DMS79 (cell line): ENCODE results near the gene INO80C.

Experiments used
- DNase-seq: peaks from one replicate; lab custom pipeline; 2025; lab: John Stamatoyannopoulos, UW

Gene INO80C

DNA sequence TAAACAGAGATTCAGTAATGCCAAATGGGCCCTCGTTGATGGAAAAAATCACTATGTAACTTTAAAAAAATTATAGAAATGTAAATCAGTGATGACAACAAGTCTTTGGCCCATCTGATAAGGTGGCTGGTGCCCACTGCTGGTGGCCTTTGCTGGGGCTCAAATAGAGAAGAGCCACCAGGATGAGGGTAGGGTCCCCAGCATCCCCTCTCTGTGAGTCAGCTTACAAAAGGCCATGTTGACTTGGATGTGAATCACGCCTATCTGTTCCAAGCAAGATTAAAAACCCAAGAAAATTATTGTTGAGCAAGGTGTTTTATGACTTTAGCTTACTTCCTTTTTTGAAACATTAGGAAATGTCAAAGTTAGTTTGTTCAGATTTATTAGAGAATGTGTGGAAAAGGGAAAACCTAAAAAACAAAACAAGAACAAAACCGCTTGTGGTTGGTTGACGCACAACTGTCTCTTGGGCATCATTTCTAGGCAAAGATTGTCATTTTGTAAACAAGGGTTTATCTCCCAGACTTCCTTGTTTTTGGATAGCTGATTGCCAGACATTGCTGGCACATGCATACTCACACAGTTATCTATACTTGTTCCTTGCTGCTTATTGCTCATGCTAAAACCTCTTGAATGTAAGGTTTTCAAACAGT, 66.9 kb downstream of the INO80C start:
- DNase-seq, result no peak

GRCh38 chr18:35426786-35427185, 71.0 kb downstream of the INO80C start:
- DNase-seq, result no peak

DNA sequence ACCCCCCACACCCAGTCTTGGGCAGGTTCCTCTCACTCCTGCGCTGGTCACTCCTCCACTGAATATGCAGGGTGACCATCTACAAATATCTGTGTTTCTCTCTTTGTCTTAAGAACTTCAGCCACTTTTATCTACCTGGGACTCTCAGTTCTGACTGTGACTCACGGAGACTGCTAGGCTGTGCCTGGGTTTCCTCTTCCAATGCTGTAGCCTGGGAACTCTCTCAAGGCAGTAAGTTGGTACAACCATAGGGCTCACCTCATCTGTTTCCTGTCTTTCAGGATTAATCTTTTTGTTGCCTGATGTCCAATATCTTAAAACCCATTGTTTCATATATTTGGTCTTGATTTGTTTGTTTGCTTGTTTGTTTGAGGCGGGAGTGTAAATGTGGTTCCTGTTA, 73.4 kb downstream of the INO80C start:
- DNase-seq, result no peak

DNA sequence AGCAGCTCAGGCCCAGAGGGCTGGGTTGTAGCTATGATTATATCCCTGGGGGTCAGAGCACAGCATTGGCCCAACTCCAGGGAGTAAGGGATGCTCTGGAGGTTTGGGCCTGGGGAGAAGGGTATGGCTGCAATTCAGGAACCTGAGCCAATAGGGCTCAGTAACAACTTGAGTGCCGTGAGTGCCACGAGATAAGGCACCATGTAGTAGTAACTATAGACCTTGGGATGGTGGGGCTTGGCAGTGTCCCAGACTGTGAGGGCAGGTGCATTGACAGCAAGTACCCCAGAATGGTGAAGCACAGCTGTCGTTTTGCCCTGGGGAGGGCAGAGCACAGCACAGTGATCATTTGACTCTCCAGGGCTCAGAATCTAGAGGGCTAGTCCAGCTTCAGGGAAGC, 75.5 kb downstream of the INO80C start:
- no peak for DNase-seq

DNA sequence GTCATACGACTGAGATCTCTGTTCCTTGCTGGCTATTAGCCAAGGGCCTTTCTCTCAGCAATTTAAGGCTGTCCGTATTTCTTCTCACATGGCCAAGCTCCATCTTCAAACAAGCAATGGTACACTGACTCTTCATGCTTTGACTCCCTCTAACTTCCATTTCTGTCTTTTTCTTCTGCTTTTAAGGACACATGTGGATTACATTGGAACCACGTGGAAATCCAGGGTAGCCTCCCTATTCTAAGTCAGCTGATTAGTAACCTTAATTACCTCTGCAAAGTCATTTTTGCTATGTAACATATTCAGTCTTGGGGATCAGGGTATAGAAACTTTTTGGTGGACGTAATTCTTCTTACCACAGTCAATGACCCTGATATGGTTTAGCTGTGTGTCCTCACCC, 79.2 kb downstream of the INO80C start:
- DNase-seq, result no peak
